GM21390 (cell line): ENCODE results near the gene PLXDC1.

Experiments
- ATAC-seq: cut with Tn5 transposase; IDR thresholded peaks from one replicate; pipeline ENCODE4 v1.9.1; 2021; ENCODE audit not compliant: unreplicated experiment

PLXDC1 gene

GRCh38 chr17:39018267-39019134 lies 132.9 kb downstream of the PLXDC1 start:
- no peak for ATAC-seq

GRCh38 chr17:39016193-39017153 lies 135.0 kb downstream of the PLXDC1 start:
- no peak for ATAC-seq

- ATAC-seq = no peak
Measured at GRCh38 chr17:39015546-39015935, 135.9 kb downstream of the PLXDC1 start.

GRCh38 chr17:39014795-39015545 lies 136.5 kb downstream of the PLXDC1 start:
- no peak for ATAC-seq

- no peak for ATAC-seq
Measured at GRCh38 chr17:39014044-39014794, 137.2 kb downstream of the PLXDC1 start.
